Measurements from ENCODE around the gene ZNF331. TPM values are rescaled to one million over a fixed set of nuclear protein-coding genes. Genes with fewer than 3 reads are reported as not detected.

The ZNF331 gene
- total and polyA plus RNA-seq, 3 donors from 2014 or later: 26.5 to 36.5 (median 31.4) TPM

GRCh38 chr19:53598361-53598760 lies 60.4 kb downstream of the ZNF331 start:
- Histone ChIP-seq H3K27ac (no peak overlapping the region), H3K36me3 (ENCODE audit: low read depth, missing control alignments) (no peaks in the 10 kb centered on the region), H3K4me1 (no peaks in the 10 kb centered on the region), H3K9me3 (no peaks in the 10 kb centered on the region), H3K27me3 (no peaks in the 10 kb centered on the region), H3K4me3 (no peak overlapping the region)
- WGBS, 2 donors: 79 to 86% methylated on average over 10 of the region's 10 CpGs
- DNase-seq: no peak
- TF ChIP-seq CTCF (IDR thresholded peaks at IDR 0.05): no peak
- TF ChIP-seq POLR2A (IDR thresholded peaks at IDR 0.05): no peak
- intact Hi-C loops (cut with DNase I; ENCODE audit: low total_unique reads): no loop called here

- DNase-seq: no peak
- H3K27me3 ChIP-seq: no peaks in the 10 kb centered on the region
- no peaks in the 10 kb centered on the region for H3K4me1 ChIP-seq
- H3K36me3 ChIP-seq (ENCODE audit: low read depth, missing control alignments): no peaks in the 10 kb centered on the region
- WGBS, 2 donors: 80 to 84% methylated on average over 4 of the region's 4 CpGs
- H3K9me3 ChIP-seq: no peaks in the 10 kb centered on the region
- no peak for TF ChIP-seq CTCF (IDR thresholded peaks at IDR 0.05)
- no peak for TF ChIP-seq POLR2A (IDR thresholded peaks at IDR 0.05)
- intact Hi-C loops (cut with DNase I; ENCODE audit: low total_unique reads): no loop called here
- no peak overlapping the region for H3K27ac ChIP-seq
- H3K4me3 ChIP-seq: no peak overlapping the region
Measured at GRCh38 chr19:53600217-53600616, 62.3 kb downstream of the ZNF331 start.

GRCh38 chr19:53606031-53606430 lies 68.1 kb downstream of the ZNF331 start:
- H3K4me1 ChIP-seq: no peaks in the 10 kb centered on the region
- 85% methylated on average over 15 of the region's 15 CpGs for WGBS, 2 donors
- H3K9me3 ChIP-seq: no peaks in the 10 kb centered on the region
- intact Hi-C loops (cut with DNase I; ENCODE audit: low total_unique reads): no loop called here
- H3K27ac ChIP-seq: no peak overlapping the region
- no peak for DNase-seq
- no peaks in the 10 kb centered on the region for H3K36me3 ChIP-seq (ENCODE audit: low read depth, missing control alignments)
- TF ChIP-seq POLR2A (IDR thresholded peaks at IDR 0.05): no peak
- no peak for TF ChIP-seq CTCF (IDR thresholded peaks at IDR 0.05)
- H3K4me3 ChIP-seq: no peak overlapping the region
- no peaks in the 10 kb centered on the region for H3K27me3 ChIP-seq

- intact Hi-C loops (cut with DNase I; ENCODE audit: low total_unique reads): no loop called here
Measured at GRCh38 chr19:53608381-53608780, 70.4 kb downstream of the ZNF331 start.

More at GRCh38 chr19:53608381-53608780, 70.4 kb downstream of the ZNF331 start:
- no peaks in the 10 kb centered on the region for H3K9me3 ChIP-seq
- 89 to 91% methylated on average over 11 to 12 of the region's 12 CpGs for WGBS, 2 donors
- TF ChIP-seq CTCF (IDR thresholded peaks at IDR 0.05): no peak
- no peak for DNase-seq
- no peak overlapping the region for H3K27ac ChIP-seq
- no peak overlapping the region for H3K4me3 ChIP-seq
- no peaks in the 10 kb centered on the region for H3K4me1 ChIP-seq
- H3K27me3 ChIP-seq: no peaks in the 10 kb centered on the region
- H3K36me3 ChIP-seq (ENCODE audit: low read depth, missing control alignments): no peaks in the 10 kb centered on the region
